Pons (tissue), 1 donor: ENCODE results near the gene MANF.
"Not testable (repeated sequence)": the region's sequence is repeated elsewhere in the genome, so short reads cannot be mapped to it uniquely, and the experiment has no call there.

Experiments used
- DNase-seq: peaks from one replicate; pipeline ENCODE4 v3.0.0-alpha.2; 2016; ENCODE audit warnings: low spot score

MANF gene

DNA sequence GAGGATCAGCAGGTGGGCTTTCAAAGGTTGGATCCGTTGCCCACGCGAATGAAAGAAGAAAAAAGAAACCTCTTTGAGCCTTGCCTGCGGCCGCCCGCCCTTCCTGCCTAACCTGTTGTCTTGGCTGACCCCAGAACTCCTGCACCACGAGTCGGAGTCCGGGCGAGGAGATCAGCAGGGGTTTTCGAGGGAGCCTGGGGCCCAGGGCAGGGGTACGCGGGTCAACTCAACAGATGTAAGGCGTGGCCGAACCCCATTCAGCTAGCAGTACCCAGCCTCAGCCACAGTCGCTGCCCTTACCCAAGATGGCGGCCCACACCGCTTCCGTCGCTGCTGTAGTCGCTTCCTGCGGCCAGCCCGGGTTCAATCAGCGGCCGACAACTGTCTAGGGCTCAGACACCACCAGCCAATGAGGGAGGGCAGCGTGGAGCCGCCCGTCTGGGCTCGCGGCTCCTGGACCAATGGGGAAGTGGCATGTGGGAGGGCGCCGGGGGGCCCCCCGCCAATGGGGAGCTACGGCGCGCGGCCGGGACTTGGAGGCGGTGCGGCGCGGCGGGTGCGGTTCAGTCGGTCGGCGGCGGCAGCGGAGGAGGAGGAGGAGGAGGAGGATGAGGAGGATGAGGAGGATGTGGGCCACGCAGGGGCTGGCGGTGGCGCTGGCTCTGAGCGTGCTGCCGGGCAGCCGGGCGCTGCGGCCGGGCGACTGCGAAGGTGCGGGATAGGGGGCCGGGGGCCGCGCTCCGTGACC is at the start of gene MANF:
TSS of gene MANF (plus strand) at position 566 of the 748 bp plus-strand sequence. CDS start at position 618, 52 bp downstream.
- DNase-seq = peak; percentile 98

DNA sequence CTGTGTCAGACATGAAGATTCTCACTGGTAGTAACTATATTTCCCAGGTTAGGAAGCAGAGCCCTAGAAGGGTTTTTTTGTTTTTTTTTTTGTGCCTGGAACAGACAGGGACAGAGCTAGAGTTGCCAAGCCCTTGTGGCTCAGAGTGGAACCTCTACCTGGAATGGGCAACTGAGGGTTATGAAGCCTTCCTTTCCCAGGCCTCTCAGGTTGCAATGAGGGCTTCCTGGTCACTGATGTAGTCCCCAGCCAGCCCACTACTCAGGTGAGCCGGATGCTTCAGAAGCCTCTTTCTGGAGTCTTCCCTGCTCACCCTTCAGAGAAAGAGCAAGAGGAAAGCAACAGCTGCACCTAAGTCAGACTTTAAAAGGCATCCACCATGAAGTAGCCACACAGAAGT is 48.8 kb upstream of the MANF start:
- DNase-seq = no peak

DNA sequence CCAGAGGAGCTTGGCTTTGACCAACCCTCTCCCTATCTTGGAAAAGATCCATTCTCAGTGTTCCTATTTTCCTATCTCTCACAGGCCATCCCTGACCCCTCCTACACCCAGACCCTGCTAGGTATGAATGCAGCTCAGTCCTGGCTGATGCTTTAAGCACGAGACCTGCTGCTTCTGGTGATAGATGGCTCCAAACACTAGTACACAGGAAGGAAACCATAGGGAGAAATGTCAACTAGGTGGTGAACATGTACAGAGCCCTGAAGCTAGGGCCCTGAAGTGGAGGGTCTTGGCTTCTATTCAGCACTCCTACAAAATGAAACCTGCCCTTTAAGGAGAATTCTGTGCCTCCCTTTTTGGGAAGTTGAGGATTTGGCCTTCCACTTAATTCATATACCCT is 47.4 kb upstream of the MANF start:
- no peak for DNase-seq

DNA sequence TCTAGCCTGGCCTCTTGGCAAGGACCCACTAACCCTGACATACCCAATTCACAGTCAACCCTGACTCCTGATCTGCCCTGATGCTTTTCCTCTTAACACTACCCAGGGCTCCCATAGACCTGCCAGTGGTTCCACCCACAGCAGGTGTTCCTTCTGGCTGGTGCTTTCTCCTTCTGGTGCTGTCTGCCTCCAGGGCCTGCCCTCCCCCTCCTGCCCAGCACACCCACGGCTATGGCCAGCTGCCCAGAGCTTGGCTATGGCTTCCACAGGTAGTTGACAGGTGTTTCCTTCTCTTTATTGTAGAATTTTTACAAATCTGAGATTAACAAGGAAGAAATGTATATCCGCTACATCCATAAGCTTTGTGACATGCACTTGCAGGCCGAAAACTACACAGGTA is 46.5 kb upstream of the MANF start:
- no peak for DNase-seq

DNA sequence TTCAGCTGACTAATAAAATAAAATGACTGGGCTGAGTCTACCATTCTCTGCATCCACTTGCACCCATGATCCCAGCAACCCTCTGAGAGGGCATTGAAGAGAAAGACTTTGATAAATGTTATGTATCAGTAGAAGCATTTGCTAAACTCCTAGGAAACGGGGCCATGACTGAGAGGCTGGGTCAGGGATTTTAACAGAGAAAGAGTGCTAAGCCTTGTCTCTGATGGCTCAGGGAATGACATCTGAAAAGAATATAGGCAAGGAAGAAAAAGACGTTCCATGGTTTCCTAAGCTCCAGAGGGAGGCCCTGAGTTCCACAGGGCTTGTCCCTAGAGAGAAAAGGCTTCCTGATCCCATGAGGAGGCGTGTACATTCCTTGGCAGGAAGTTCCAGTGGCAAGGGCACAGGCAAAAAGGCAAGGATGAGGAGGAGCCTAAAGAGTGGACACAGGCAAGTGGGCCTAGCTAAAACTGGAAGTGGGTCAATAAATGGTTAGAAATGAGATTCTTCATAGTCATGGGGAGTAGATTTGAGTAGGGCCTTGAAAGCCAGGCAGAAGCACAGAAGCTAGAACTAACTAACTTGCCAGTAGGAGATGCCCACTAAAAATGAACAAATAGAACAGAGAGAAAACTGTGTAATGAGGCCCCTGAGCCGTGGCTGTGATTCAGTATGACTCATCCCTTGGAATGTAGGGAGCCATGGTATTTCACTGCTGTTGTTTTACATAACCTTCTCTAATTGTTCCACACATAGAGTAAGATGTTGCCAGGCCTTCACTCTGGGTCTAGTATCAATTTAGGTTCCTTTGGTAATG is 44.9 kb upstream of the MANF start:
- no peak for DNase-seq

DNA sequence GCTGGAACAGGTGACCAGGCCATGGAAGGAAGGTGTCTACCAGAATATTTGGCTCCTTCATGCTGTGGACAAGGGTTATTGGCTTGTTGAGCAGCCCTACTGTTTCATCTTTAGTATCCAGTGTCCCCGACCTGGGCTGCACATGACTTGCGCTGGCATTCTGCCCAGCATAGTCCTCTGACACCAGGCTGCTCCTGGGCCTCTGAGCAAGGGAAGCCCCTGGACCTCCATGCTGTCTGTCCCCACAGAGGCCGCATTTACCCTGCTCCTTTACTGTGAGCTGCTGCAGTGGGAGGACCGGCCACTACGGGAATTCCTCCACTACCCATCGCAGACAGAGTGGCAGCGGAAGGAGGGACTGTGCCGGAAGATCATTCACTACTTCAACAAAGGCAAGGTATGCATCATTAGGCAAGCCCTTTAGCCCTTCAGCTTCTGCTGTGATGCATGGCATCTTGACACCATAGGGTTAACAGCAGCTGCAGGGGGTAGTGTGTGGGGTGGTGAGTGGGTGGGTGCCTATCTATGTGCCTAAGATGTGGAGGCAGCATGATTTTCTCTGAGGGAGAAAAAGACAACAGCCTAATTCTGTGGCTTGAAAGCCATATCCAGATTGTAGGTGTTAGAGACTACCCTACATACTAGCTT is 44.0 kb upstream of the MANF start:
- no peak for DNase-seq

- DNase-seq = no peak
These were observed 41.0 kb upstream of the MANF start for GRCh38 chr3:51343918-51344687.

GRCh38 chr3:51350751-51351150 is 34.3 kb upstream of the MANF start:
- DNase-seq = peak; percentile 37

- DNase-seq = no peak
These were observed 32.0 kb upstream of the MANF start for GRCh38 chr3:51353131-51353530.

DNA sequence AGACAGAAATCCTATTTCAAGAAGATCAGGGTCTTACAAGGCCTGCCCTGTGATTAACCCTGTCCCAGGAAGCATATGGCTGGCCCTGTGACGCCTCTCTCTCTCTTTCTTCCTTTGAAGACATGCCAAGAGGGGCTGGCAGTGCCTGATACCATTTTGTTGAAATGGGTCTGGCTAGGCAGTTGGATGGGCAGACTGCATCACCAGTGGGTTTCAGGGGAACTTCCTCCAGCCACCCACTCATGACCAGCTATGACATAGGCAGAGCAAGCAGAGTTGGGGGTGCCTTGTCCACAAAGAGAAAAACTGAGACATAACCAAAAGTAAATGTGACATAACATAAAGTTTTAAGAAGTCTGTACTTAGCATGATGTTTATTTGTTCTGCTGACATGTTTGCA is 31.4 kb upstream of the MANF start:
- DNase-seq = no peak

- DNase-seq = no peak
These were observed 30.9 kb upstream of the MANF start for GRCh38 chr3:51354172-51354571.

GRCh38 chr3:51354731-51355615 is 30.1 kb upstream of the MANF start:
- DNase-seq = no peak

GRCh38 chr3:51355891-51356578 is 29.1 kb upstream of the MANF start:
- DNase-seq = no peak

DNA sequence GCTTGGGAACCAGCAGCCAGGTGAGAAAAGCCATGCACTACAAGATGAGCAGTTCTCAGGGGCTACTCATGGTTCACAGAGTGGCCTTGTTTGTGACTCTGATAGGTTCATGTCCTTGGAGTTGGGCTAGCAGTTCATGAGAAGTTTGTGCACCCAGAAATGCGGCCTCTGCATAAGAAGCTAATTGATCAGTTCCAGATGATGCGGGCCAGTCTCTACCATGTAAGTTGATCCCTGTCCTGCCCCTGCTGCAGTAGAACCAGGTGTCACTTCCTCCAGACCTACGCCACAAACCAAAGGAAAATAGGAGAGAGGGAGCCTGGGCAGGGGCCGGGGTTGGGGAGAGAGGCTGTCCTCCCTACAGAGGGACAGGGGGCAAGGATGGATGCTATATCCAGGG is 27.2 kb upstream of the MANF start:
- DNase-seq = no peak

- no peak for DNase-seq
These were observed 26.1 kb upstream of the MANF start for GRCh38 chr3:51358981-51359380.

GRCh38 chr3:51360806-51361205 is 24.3 kb upstream of the MANF start:
- DNase-seq = no peak

DNA sequence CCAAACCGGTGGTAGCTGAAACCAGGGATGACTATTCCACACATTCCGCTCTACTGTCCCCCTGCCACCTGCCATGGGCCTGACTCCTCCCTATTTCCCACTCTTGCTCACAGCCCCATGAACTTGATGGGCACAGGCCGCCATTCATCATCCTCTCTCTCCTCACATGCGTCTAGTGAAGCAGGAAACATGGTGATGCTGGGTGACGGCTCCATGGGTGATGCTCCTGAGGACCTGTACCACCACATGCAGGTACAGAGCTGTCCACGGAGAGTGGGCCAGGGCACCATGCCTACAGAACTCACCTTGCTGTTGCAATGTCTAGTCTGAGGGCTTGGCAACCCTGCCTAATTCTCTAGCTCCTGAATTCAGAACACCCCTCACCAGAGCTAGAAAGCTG is 23.3 kb upstream of the MANF start:
- no peak for DNase-seq

DNA sequence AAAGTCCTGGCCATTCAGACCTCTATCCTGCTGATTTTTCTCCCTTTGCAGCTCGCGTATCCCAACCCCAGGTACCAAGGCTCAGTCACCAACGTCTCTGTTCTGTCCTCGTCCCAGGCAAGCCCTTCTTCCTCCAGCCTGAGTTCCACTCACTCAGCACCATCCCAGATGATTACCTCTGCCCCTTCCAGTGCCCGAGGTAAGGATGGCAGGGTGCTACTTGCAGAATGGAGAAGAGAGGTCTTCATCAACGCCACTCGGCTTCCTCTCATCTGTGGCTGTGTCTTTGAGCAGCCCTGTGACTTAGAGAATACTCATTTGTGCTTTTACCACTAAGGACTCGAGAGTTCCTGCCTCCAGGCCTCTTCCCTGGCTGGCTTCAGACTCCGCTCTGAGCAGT is 22.6 kb upstream of the MANF start:
- no peak for DNase-seq

DNA sequence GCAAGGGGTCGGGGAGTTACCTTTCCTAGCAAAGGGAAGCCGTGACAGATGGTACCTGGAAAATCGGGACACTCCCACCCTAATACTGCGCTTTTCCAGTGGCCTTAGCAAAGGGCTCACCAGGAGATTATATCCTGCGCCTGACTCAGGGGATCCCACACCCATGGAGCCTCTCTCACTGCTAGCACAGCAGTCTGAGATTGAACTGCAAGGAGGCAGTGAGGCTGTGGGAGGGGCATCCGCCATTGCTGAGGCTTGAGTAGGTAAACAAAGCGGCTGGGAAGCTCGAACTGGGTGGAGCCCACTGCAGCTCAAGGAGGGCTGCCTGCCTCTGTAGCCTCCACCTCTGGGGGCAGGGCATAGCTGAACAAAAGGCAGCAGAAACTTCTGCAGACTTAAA is 16.8 kb upstream of the MANF start:
- DNase-seq = not testable (repeated sequence)

DNA sequence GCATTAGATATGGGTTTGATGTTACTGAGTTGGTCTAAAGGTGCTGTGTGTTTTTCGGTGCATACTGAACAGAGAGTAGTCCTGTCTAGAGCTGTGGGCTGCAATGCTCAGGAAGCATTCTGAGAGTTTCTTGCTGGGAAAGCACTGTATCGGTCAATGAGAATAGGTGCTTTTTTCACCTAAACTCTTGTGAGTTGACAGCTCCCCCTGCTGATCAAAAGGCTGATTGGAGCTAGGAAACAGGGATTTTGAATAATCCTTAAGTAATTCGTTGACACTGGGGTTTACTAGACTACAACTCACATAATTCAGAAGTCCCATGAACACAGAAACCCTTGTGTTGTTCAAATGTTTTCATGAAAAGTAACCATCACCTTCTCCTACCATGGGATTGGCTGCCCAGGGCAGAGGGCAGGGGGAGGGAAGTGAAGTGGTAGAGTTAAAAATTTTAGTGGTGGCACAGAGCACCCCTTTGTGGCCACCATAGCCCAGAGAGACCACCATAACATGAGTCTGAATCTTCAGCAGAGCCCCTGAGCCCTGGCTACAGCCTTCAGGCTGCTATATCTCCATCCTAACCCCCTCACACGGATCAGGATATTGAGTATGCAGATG is 13.0 kb upstream of the MANF start:
- DNase-seq = peak; percentile 79
